ENCODE data around the gene NOM1. TPM values are rescaled to one million over a fixed set of nuclear protein-coding genes. Genes with fewer than 3 reads are reported as not detected.

NOM1 gene
- total and polyA plus RNA-seq, 2 experiments from 2014 or later, result 9.2 to 17.9 TPM

GRCh38 chr7:157003756-157004520 is 54.4 kb downstream of the NOM1 start:
- Histone ChIP-seq H2AFZ (no peak overlapping the region), H3K27me3 (replicated peaks; ENCODE audit: insufficient read depth) (peaks cover 98% of the 10 kb centered on the region), H3K79me2 (ENCODE audit: insufficient read depth) (no peaks in the 10 kb centered on the region), H3K27ac (no peak overlapping the region), H3K4me3 (no peak overlapping the region), H3K4me2 (ENCODE audit: unreplicated experiment) (peak overlapping the region; percentile 45), H3K9me2 (ENCODE audit: insufficient read depth) (no peaks in the 10 kb centered on the region), H3K9ac (no peak overlapping the region), H3K4me1 (ENCODE audit: insufficient read depth) (no peaks in the 10 kb centered on the region), H3K9me3 (ENCODE audit: low read depth) (no peaks in the 10 kb centered on the region), H3F3A (ENCODE audit: insufficient read depth) (no peaks in the 10 kb centered on the region), H3K36me3 (ENCODE audit: low read depth) (no peaks in the 10 kb centered on the region), H4K20me1 (ENCODE audit: insufficient read depth) (no peaks in the 10 kb centered on the region)
- 1 to 3% methylated on average over 30 to 60 of the region's 60 CpGs for WGBS, 2 experiments (ENCODE audit: low coverage in 1 of 2, low lambda C conversion rate in 2 of 2, missing lambda C conversion rate in 2 of 2)
- TF ChIP-seq EZH2 (IDR thresholded peaks at IDR 0.05; ENCODE audit: insufficient read depth, poor library complexity, severe bottlenecking), result peak; percentile 5
- no peak for TF ChIP-seq EZH2phosphoT487 (IDR thresholded peaks at IDR 0.05; ENCODE audit: insufficient read depth, low read depth)
- in situ Hi-C loops (cut with MboI), result no loop called here
- peak; percentile 65 for DNase-seq

GRCh38 chr7:157004521-157005455 is 55.3 kb downstream of the NOM1 start:
- Histone ChIP-seq H3K27me3 (replicated peaks; ENCODE audit: insufficient read depth) (peaks cover 96% of the 10 kb centered on the region), H3K4me2 (ENCODE audit: unreplicated experiment) (peak overlapping the region; percentile 45), H3K79me2 (ENCODE audit: insufficient read depth) (no peaks in the 10 kb centered on the region), H3K36me3 (ENCODE audit: low read depth) (no peaks in the 10 kb centered on the region), H3K27ac (no peak overlapping the region), H3K4me3 (no peak overlapping the region), H2AFZ (no peak overlapping the region), H4K20me1 (ENCODE audit: insufficient read depth) (no peaks in the 10 kb centered on the region), H3F3A (ENCODE audit: insufficient read depth) (no peaks in the 10 kb centered on the region), H3K4me1 (ENCODE audit: insufficient read depth) (no peaks in the 10 kb centered on the region), H3K9ac (no peak overlapping the region), H3K9me2 (ENCODE audit: insufficient read depth) (no peaks in the 10 kb centered on the region), H3K9me3 (ENCODE audit: low read depth) (no peaks in the 10 kb centered on the region)
- TF ChIP-seq EZH2phosphoT487 (IDR thresholded peaks at IDR 0.05; ENCODE audit: insufficient read depth, low read depth) (peak; percentile 80; the same call in 1 of the 2 replicates), EZH2 (IDR thresholded peaks at IDR 0.05; ENCODE audit: insufficient read depth, poor library complexity, severe bottlenecking) (peak; percentile 100)
- WGBS, 2 experiments (ENCODE audit: low coverage in 1 of 2, low lambda C conversion rate in 2 of 2, missing lambda C conversion rate in 2 of 2), result 7% methylated on average over 46 to 49 of the region's 56 CpGs
- in situ Hi-C loops (cut with MboI), result no loop called here
- DNase-seq, result no peak

GRCh38 chr7:157005456-157006204 is 56.1 kb downstream of the NOM1 start:
- H3K9me3 ChIP-seq (ENCODE audit: low read depth), result no peaks in the 10 kb centered on the region
- no peak overlapping the region for H3K4me3 ChIP-seq
- H2AFZ ChIP-seq, result no peak overlapping the region
- no peak overlapping the region for H3K4me2 ChIP-seq (ENCODE audit: unreplicated experiment)
- H3K79me2 ChIP-seq (ENCODE audit: insufficient read depth), result no peaks in the 10 kb centered on the region
- no peaks in the 10 kb centered on the region for H3K4me1 ChIP-seq (ENCODE audit: insufficient read depth)
- DNase-seq, result peak; percentile 35
- H3K36me3 ChIP-seq (ENCODE audit: low read depth), result no peaks in the 10 kb centered on the region
- WGBS, 2 experiments (ENCODE audit: low coverage in 1 of 2, low lambda C conversion rate in 2 of 2, missing lambda C conversion rate in 2 of 2), result 3 to 7% methylated on average over 33 to 72 of the region's 77 CpGs
- peak; percentile 90 for TF ChIP-seq EZH2 (IDR thresholded peaks at IDR 0.05; ENCODE audit: insufficient read depth, poor library complexity, severe bottlenecking)
- TF ChIP-seq EZH2phosphoT487 (IDR thresholded peaks at IDR 0.05; ENCODE audit: insufficient read depth, low read depth), result peak; percentile 86; the same call in 1 of the 2 replicates
- H3K9me2 ChIP-seq (ENCODE audit: insufficient read depth), result no peaks in the 10 kb centered on the region
- H3K9ac ChIP-seq, result no peak overlapping the region
- H3K27ac ChIP-seq, result no peak overlapping the region
- H3F3A ChIP-seq (ENCODE audit: insufficient read depth), result no peaks in the 10 kb centered on the region
- in situ Hi-C loops (cut with MboI), result no loop called here
- H3K27me3 ChIP-seq (replicated peaks; ENCODE audit: insufficient read depth), result peaks cover 96% of the 10 kb centered on the region
- no peaks in the 10 kb centered on the region for H4K20me1 ChIP-seq (ENCODE audit: insufficient read depth)

GRCh38 chr7:157006205-157006747 is 56.8 kb downstream of the NOM1 start:
- DNase-seq, result no peak
- H2AFZ ChIP-seq, result no peak overlapping the region
- H4K20me1 ChIP-seq (ENCODE audit: insufficient read depth), result no peaks in the 10 kb centered on the region
- in situ Hi-C loops (cut with MboI), result no loop called here
- H3K27me3 ChIP-seq (replicated peaks; ENCODE audit: insufficient read depth), result peaks cover 96% of the 10 kb centered on the region
- H3K79me2 ChIP-seq (ENCODE audit: insufficient read depth), result no peaks in the 10 kb centered on the region
- TF ChIP-seq EZH2 (IDR thresholded peaks at IDR 0.05; ENCODE audit: insufficient read depth, poor library complexity, severe bottlenecking), result peak; percentile 42
- TF ChIP-seq EZH2phosphoT487 (IDR thresholded peaks at IDR 0.05; ENCODE audit: insufficient read depth, low read depth), result no peak
- H3F3A ChIP-seq (ENCODE audit: insufficient read depth), result no peaks in the 10 kb centered on the region
- H3K4me1 ChIP-seq (ENCODE audit: insufficient read depth), result no peaks in the 10 kb centered on the region
- H3K27ac ChIP-seq, result no peak overlapping the region
- H3K4me2 ChIP-seq (ENCODE audit: unreplicated experiment), result no peak overlapping the region
- H3K9me3 ChIP-seq (ENCODE audit: low read depth), result no peaks in the 10 kb centered on the region
- no peaks in the 10 kb centered on the region for H3K9me2 ChIP-seq (ENCODE audit: insufficient read depth)
- 4 to 6% methylated on average over 30 to 35 of the region's 39 CpGs for WGBS, 2 experiments (ENCODE audit: low coverage in 1 of 2, low lambda C conversion rate in 2 of 2, missing lambda C conversion rate in 2 of 2)
- no peak overlapping the region for H3K4me3 ChIP-seq
- H3K36me3 ChIP-seq (ENCODE audit: low read depth), result no peaks in the 10 kb centered on the region
- H3K9ac ChIP-seq, result no peak overlapping the region
